Measurements from ENCODE around the gene COX8A. TPM values are rescaled to one million over a fixed set of nuclear protein-coding genes. Genes with fewer than 3 reads are reported as not detected.

COX8A gene
- 1,182 TPM for total RNA-seq
- long read RNA-seq, transcript COX8A-201 (2 exons, 507 nt): major isoform, 401 of 401 reads
- long read RNA-seq, partial matches to known transcripts: 0 of 401 reads
- long read RNA-seq, other reads (novel, unspliced or antisense): 0 of 401 reads

- ATAC-seq (ENCODE audit: poor library complexity): peak; percentile 94
- peak; percentile 97 for DNase-seq
- intact Hi-C loops (cut with DNase I): no loop called here
Measured at GRCh38 chr11:63974259-63975143, at the start of gene COX8A. COX8A (plus strand) TSS chr11:63974620; CDS start chr11:63974681, 61 bp downstream.

DNA sequence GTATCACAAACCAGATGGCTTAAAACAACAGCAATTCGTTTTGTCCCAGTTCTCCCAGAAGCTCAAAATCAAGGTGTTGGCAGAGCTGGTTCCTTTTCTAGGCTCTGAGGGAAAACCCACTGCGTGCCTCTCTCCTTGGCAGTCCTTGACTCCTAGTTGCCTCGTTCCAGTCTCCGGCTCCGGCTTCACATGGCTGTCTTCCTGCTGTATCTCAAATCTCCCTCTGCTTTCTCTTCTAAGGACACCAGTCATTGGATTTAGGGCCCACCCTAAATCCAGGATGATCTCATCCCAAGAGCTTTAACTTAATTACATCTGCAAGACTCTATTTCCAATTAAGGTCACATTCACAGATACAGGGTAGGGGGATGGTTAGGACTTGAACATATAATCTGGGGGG lies 44.8 kb upstream of the COX8A start:
- intact Hi-C loops (cut with DNase I): no loop called here

GRCh38 chr11:63931045-63931444 lies 43.4 kb upstream of the COX8A start:
- ATAC-seq (ENCODE audit: poor library complexity) (no peak), DNase-seq (no peak)
- intact Hi-C loops (cut with DNase I): no loop called here

More for the DNA sequence above, 44.8 kb upstream of the COX8A start:
- ATAC-seq (ENCODE audit: poor library complexity) (no peak), DNase-seq (no peak)

GRCh38 chr11:63931876-63932275 lies 42.5 kb upstream of the COX8A start:
- intact Hi-C loops (cut with DNase I): no loop called here
- ATAC-seq (ENCODE audit: poor library complexity): no peak
- DNase-seq: no peak

GRCh38 chr11:63933459-63933858 lies 41.0 kb upstream of the COX8A start:
- intact Hi-C loops (cut with DNase I): no loop called here
- DNase-seq (no peak), ATAC-seq (ENCODE audit: poor library complexity) (no peak)

- ATAC-seq (ENCODE audit: poor library complexity) (peak; percentile 3), DNase-seq (no peak)
- intact Hi-C loops (cut with DNase I): loop anchor here (2.0 kb wide), 1 partner anchor 19 kb away; no protein-coding TSS in a partner anchor
Measured at GRCh38 chr11:63937713-63938478, 36.5 kb upstream of the COX8A start.

DNA sequence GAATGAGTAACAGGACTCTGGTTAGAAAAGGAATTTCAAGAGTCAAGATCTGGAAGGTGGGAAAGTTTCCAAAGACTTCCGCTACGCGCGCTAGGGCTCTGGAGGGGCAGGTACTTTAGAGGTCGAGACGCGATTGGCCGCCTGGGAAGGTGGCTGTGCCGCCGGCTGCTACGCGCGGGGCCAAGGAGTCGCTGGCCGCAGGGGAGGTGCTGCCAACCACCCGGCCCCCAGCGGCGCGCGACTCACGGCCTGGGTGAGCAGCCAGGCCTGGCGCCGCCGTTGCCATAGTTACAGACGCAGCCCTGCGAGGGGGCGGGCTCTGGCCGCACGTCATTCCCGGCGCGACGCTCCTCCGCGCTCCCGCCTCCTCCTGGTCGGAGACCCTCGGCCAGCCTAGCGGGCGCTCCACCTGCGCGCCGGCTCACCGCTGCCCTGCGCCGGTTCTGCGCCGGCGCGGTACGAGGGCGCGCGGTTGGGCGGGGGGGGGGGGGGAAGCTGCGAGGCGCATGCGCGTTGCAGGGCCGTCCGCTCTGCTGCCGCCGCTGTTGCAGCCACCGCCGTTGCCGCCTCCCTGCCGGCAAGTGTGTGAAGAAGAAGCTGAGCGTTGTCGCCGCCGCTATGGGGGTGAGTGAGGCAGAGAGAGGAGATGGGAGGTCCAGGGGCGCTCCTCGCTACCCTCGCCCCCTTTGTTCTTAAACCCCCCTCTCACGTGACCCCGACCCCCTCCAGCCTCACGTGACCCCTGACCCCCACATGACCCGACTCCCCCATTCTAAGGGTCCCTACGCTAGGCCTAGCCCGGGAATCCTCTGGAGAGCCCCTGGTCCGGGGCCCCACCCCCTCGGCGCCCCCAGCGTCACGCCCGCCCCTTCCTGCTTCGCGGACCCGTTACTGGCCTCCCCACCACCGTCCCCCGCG lies 35.7 kb upstream of the COX8A start, which contains the start of gene NAA40:
NAA40 (plus strand) TSS at position 524 of the 918 bp plus-strand sequence; CDS start at position 619, 95 bp downstream.
- ATAC-seq (ENCODE audit: poor library complexity): peak; percentile 96
- intact Hi-C loops (cut with DNase I): loop anchor here (2.0 kb wide), 1 partner anchor 20 kb away; no protein-coding TSS in a partner anchor
- peak; percentile 93 for DNase-seq

- intact Hi-C loops (cut with DNase I): loop anchor here (2.0 kb wide), 1 partner anchor 21 kb away; no protein-coding TSS in a partner anchor
- ATAC-seq (ENCODE audit: poor library complexity): no peak
Measured at GRCh38 chr11:63939397-63939891, 35.0 kb upstream of the COX8A start.

GRCh38 chr11:63940786-63941185 lies 33.6 kb upstream of the COX8A start:
- no peak for ATAC-seq (ENCODE audit: poor library complexity)
- intact Hi-C loops (cut with DNase I): no loop called here

More at GRCh38 chr11:63939397-63939891, 35.0 kb upstream of the COX8A start:
- DNase-seq: no peak

GRCh38 chr11:63941901-63942300 lies 32.5 kb upstream of the COX8A start:
- DNase-seq (no peak), ATAC-seq (ENCODE audit: poor library complexity) (no peak)
- intact Hi-C loops (cut with DNase I): no loop called here

More at GRCh38 chr11:63940786-63941185, 33.6 kb upstream of the COX8A start:
- DNase-seq: no peak

GRCh38 chr11:63942803-63943202 lies 31.6 kb upstream of the COX8A start:
- no peak for DNase-seq
- intact Hi-C loops (cut with DNase I): no loop called here
- ATAC-seq (ENCODE audit: poor library complexity): no peak

DNA sequence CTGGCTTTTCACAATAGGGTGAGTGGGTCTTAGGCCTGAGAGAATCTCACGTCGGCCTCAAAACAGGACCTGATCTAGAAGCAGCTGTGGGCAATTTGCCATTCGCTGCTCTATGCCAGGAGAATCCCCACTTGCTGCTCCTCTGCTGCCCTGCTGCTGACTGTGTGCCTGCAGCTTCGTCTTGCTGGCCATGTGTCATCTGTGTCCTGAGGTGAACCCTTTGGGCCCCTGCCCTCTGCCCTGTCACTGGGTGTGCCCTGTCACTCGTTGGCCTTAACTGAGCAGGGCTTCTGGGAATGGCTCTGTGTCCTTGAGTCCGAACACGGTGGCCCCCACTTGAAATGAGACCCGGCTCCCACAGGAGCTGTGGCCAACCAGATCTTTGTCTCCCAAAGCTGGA lies 29.4 kb upstream of the COX8A start:
- peak; percentile 75 for ATAC-seq (ENCODE audit: poor library complexity)
- peak; percentile 65 for DNase-seq
- intact Hi-C loops (cut with DNase I): loop anchor here (2.0 kb wide), 1 partner anchor 108 kb away; no protein-coding TSS in a partner anchor

GRCh38 chr11:63945477-63946163 lies 28.8 kb upstream of the COX8A start:
- peak; percentile 86 for ATAC-seq (ENCODE audit: poor library complexity)
- intact Hi-C loops (cut with DNase I): loop anchor here (2.0 kb wide), 1 partner anchor 109 kb away; no protein-coding TSS in a partner anchor

GRCh38 chr11:63951779-63952536 lies 22.5 kb upstream of the COX8A start:
- ATAC-seq (ENCODE audit: poor library complexity) (no peak), DNase-seq (no peak)
- intact Hi-C loops (cut with DNase I): no loop called here

More at GRCh38 chr11:63945477-63946163, 28.8 kb upstream of the COX8A start:
- DNase-seq: peak; percentile 72

- ATAC-seq (ENCODE audit: poor library complexity): no peak
Measured at GRCh38 chr11:63952570-63952969, 21.9 kb upstream of the COX8A start.

GRCh38 chr11:63958008-63958407 lies 16.4 kb upstream of the COX8A start:
- ATAC-seq (ENCODE audit: poor library complexity) (no peak), DNase-seq (no peak)
- intact Hi-C loops (cut with DNase I): no loop called here

More at GRCh38 chr11:63952570-63952969, 21.9 kb upstream of the COX8A start:
- DNase-seq: no peak
- intact Hi-C loops (cut with DNase I): no loop called here

All from Right ventricle myocardium superior (tissue), 1 donor.